Nephron (organoid): ENCODE measurements around the gene CHST11.

Source experiments
- H3K27ac Mint-ChIP-seq, 3 experiments: 2 replicates each; pipeline ENCODE4 v1.8.0; 2020; ENCODE audit warnings: mixed read lengths in 3 of 3, mild to moderate bottlenecking in 2 of 3, moderate library complexity in 1 of 3
- H3K27me3 Mint-ChIP-seq: 2 replicates; pipeline ENCODE4 v1.8.0; 2021; ENCODE audit warnings: low read depth, mild to moderate bottlenecking, moderate library complexity, mixed read lengths
- H3K36me3 Mint-ChIP-seq: 2 replicates; pipeline ENCODE4 v1.8.0; 2020; ENCODE audit warnings: low read depth, mixed read lengths
- H3K4me1 Mint-ChIP-seq: 2 replicates; pipeline ENCODE4 v1.8.0; 2020; ENCODE audit warnings: mixed read lengths
- H3K4me3 Mint-ChIP-seq, 3 experiments: 2 replicates each; pipeline ENCODE4 v1.8.0; 2020; ENCODE audit warnings: mild to moderate bottlenecking in 3 of 3, mixed read lengths in 3 of 3, moderate library complexity in 2 of 3
- H3K9me3 Mint-ChIP-seq: 2 replicates; pipeline ENCODE4 v1.8.0; 2020; ENCODE audit warnings: mixed read lengths
- TF ChIP-seq, protein P1 (sequence below), 3 experiments: fragments of 200-600 bp; sonication (generic); IDR thresholded peaks; one replicate each; pipeline ENCODE4 v1.5.0; 2021; ENCODE audit warnings: antibody characterized with exemption in 3 of 3; ENCODE audit not compliant: unreplicated experiment in 3 of 3

Gene CHST11

GRCh38 chr12:104416136-104416535, 40.6 kb upstream of the CHST11 start:
- no peak overlapping the region for H3K27ac Mint-ChIP-seq
- no peaks in the 10 kb centered on the region for H3K4me1 Mint-ChIP-seq
- TF ChIP-seq, protein P1, sequence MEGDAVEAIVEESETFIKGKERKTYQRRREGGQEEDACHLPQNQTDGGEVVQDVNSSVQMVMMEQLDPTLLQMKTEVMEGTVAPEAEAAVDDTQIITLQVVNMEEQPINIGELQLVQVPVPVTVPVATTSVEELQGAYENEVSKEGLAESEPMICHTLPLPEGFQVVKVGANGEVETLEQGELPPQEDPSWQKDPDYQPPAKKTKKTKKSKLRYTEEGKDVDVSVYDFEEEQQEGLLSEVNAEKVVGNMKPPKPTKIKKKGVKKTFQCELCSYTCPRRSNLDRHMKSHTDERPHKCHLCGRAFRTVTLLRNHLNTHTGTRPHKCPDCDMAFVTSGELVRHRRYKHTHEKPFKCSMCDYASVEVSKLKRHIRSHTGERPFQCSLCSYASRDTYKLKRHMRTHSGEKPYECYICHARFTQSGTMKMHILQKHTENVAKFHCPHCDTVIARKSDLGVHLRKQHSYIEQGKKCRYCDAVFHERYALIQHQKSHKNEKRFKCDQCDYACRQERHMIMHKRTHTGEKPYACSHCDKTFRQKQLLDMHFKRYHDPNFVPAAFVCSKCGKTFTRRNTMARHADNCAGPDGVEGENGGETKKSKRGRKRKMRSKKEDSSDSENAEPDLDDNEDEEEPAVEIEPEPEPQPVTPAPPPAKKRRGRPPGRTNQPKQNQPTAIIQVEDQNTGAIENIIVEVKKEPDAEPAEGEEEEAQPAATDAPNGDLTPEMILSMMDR (IDR thresholded peaks at IDR 0.05; ENCODE audit: unreplicated experiment in 3 of 3): no peak
- no peaks in the 10 kb centered on the region for H3K36me3 Mint-ChIP-seq
- no peak overlapping the region for H3K4me3 Mint-ChIP-seq
- no peaks in the 10 kb centered on the region for H3K9me3 Mint-ChIP-seq
- H3K27me3 Mint-ChIP-seq: peaks cover 8% of the 10 kb centered on the region

GRCh38 chr12:104416585-104416984, 40.2 kb upstream of the CHST11 start:
- H3K4me3 Mint-ChIP-seq: no peak overlapping the region
- H3K27me3 Mint-ChIP-seq: peaks cover 8% of the 10 kb centered on the region
- no peak overlapping the region for H3K27ac Mint-ChIP-seq

GRCh38 chr12:104419717-104420116, 37.0 kb upstream of the CHST11 start:
- no peak overlapping the region for H3K4me3 Mint-ChIP-seq
- H3K36me3 Mint-ChIP-seq: no peaks in the 10 kb centered on the region
- no peaks in the 10 kb centered on the region for H3K4me1 Mint-ChIP-seq
- no peak overlapping the region for H3K27ac Mint-ChIP-seq
- H3K27me3 Mint-ChIP-seq: no peaks in the 10 kb centered on the region
- TF ChIP-seq, protein P1 (IDR thresholded peaks at IDR 0.05; ENCODE audit: unreplicated experiment in 3 of 3): no peak
- H3K9me3 Mint-ChIP-seq: no peaks in the 10 kb centered on the region

More at GRCh38 chr12:104416585-104416984, 40.2 kb upstream of the CHST11 start:
- TF ChIP-seq, protein P1 (IDR thresholded peaks at IDR 0.05; ENCODE audit: unreplicated experiment in 3 of 3): no peak
- Mint-ChIP-seq H3K36me3 (no peaks in the 10 kb centered on the region), H3K9me3 (no peaks in the 10 kb centered on the region), H3K4me1 (no peaks in the 10 kb centered on the region)

GRCh38 chr12:104420868-104421267, 35.9 kb upstream of the CHST11 start:
- Mint-ChIP-seq H3K27me3 (no peaks in the 10 kb centered on the region), H3K4me1 (no peaks in the 10 kb centered on the region), H3K27ac (no peak overlapping the region), H3K36me3 (no peaks in the 10 kb centered on the region), H3K9me3 (no peaks in the 10 kb centered on the region), H3K4me3 (no peak overlapping the region)
- TF ChIP-seq, protein P1 (IDR thresholded peaks at IDR 0.05; ENCODE audit: unreplicated experiment in 3 of 3): no peak

DNA sequence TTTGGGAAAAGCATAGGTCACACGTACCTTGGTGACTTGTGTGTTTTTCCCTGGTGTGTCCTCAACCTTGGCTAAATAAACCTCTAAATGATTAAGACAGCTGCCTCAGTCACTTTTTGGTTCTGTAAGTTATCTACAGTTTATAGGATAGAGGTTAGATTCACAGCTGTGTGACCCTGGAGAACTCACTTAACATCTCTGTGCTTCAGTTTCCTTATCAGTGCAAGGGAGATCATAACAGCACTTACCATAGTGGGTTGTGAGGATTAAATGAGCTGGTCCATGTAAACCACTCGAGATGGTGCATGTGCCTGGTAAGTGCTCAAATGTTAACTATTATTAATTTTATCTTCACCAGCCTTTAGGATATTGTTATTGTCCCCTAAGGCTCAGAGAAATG, 35.4 kb upstream of the CHST11 start:
- Mint-ChIP-seq H3K36me3 (no peaks in the 10 kb centered on the region), H3K27ac (no peak overlapping the region), H3K9me3 (no peaks in the 10 kb centered on the region), H3K4me1 (no peaks in the 10 kb centered on the region), H3K27me3 (no peaks in the 10 kb centered on the region), H3K4me3 (no peak overlapping the region)
- TF ChIP-seq, protein P1 (IDR thresholded peaks at IDR 0.05; ENCODE audit: unreplicated experiment in 3 of 3): no peak

DNA sequence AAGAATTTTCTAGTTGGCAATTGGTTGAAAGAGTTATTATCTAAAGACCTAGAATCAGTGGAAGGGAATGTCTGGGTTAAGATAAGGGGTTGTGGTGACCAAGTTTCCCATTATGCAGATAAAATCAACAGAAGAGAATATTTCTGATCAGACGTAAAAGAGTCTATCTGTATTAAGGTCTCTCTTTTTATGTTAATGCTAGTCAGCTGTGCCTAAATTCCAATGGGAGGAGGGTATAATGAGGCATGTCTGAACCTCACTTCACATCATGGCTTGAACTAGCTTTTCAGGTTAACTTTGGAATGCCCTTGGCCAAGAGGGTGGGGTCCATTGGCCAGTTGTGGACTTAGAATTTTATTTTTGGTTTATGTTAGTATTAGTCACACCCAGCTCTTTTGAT, 34.3 kb upstream of the CHST11 start:
- no peak overlapping the region for H3K27ac Mint-ChIP-seq
- no peaks in the 10 kb centered on the region for H3K36me3 Mint-ChIP-seq
- TF ChIP-seq, protein P1 (IDR thresholded peaks at IDR 0.05; ENCODE audit: unreplicated experiment in 3 of 3): no peak
- H3K27me3 Mint-ChIP-seq: no peaks in the 10 kb centered on the region
- no peak overlapping the region for H3K4me3 Mint-ChIP-seq
- no peaks in the 10 kb centered on the region for H3K9me3 Mint-ChIP-seq
- no peaks in the 10 kb centered on the region for H3K4me1 Mint-ChIP-seq
